IPS DF 19.7 (cell line): ENCODE results near the gene DAAM1.

ENCODE experiments used
- DNase-seq: peaks from one replicate; pipeline ENCODE4 v3.0.0-alpha.2; 2013; ENCODE audit warnings: low read depth, low spot score

DAAM1 gene

GRCh38 chr14:59360923-59361794 is 172.7 kb downstream of the DAAM1 start:
- DNase-seq = no peak

DNA sequence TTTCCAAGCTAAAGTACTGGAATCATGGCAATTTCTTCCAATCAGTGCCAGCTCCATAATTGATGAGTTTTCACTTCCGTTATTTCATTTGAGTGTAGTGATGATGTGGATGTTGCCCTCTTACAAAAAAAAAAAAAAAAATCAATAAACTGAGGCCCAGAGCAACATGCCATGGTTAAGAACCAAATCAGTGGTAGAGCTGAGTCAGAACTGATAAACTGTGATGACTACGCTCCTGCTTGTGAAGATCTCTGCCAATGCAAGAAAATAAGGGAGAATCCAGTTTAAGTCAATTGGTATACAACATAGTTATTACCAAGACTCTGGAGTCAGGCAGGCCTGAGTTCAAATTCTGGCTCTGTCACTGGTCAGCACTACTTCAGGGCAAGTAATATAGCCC is 174.0 kb downstream of the DAAM1 start:
- no peak for DNase-seq

- DNase-seq = no peak
Observed at GRCh38 chr14:59363531-59364226, 175.2 kb downstream of the DAAM1 start.

DNA sequence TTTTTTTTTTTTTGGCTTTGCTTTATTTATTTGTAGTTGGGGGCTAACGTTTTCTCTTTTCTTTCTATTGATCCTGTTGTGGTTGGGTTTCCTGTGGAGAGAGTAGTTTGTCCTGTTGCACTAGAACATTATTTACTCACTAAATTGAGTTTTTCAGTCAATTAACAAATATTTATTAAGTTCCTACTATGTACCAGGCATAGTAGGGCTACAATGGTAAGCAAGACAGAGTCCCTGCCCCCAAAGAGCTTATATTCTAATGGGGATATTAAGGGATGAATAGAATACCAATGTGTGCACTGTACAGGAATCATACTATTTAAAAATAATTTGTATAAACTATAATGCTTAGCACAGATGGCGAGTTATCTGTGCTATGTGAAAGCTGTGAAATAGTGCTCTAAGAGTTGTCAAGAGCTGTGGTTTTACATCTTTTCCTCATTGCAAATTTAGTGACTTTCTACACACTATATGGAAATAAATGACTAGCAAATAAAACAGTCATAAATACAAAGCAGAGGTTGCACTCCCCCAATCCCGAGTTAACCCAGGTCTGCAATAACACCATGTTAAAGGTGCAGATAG is 181.8 kb downstream of the DAAM1 start:
- no peak for DNase-seq

DNA sequence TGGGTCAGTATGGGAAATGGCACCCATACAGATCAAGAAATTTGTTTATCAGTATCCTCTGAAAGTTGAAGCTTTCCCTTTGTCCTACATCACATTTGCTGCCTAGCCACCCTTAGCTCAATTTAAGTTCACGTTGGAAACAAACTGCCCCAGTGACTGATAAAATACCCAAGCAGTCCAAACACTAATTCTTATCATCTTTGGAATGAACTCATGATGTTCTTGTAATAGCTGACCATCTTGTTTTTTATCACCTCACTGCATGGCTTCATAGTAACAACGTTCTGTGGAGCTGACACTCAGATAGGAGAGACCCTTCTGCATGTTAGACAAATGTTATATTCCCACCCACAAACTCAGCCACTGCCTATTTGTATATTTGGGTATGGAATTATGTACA is 183.3 kb downstream of the DAAM1 start:
- no peak for DNase-seq

- no peak for DNase-seq
Observed at GRCh38 chr14:59374048-59374447, 185.6 kb downstream of the DAAM1 start.

- DNase-seq = no peak
Observed at GRCh38 chr14:59376686-59377085, 188.2 kb downstream of the DAAM1 start.

DNA sequence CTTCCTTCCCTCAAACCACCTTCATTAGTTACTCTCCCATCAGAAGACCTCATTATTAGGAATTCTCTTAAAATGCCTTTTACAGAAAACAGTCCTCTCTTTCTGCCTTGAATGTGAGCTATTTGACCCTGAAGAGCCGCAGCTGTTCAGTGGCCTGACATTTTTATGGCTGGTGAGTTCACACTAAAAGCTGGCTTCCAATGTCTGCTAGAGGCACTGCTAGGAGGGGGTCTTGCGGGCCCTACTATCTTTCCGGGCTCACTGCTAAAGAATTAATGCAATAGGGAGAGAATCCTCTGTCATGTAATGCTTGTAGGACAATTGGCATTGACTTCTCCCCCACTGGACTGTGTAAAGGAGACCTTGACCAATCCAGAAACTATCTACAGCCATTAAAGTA is 189.0 kb downstream of the DAAM1 start:
- DNase-seq = no peak

DNA sequence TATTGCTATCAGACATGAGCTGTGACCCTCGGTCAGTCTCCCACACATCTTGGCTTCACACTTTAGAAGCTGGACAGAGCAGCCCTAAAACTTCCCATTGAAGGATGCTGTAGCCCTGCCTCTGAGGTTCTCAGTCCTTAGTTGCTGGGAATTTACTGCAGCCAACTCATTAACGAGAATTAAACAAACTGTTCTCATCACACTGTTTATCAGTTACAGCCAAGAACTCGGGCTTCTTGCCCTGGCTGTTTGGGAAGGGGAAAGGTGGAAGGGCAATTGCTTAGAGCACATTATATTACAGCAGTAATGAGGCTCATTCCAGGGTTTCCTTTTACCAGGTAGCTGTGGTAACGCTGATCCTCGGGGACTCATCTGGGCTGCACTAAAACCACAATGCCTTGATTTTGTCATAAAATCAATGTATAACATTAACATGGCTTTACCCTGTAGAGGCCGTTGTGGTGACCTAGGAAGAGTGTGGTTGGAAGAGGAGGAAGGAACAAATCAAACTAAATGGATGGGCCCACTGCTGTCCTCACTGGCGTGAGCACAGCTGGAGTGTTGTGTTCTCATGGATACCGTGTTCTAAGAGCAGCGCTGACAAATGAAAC is 189.6 kb downstream of the DAAM1 start:
- no peak for DNase-seq

- no peak for DNase-seq
Observed at GRCh38 chr14:59389936-59390335, 201.5 kb downstream of the DAAM1 start.

DNA sequence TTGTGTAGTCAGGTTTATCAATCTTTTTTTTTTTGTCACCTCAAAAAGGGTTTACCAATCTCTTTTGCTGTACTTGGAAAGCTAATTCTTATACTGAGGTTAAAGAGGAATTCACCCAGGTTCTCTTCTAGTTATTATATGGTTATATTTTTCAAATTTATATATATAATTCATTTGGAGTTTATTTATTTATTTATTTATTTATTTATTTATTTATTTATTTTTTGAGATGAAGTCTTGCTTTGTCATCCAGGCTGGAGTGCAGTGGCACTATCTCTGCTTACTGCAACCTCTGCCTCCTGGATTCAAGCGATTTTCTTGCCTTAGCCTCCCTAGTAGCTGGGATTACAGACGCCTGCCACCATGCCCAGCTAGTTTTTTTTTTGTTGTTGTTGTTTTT is 202.9 kb downstream of the DAAM1 start:
- DNase-seq = no peak

DNA sequence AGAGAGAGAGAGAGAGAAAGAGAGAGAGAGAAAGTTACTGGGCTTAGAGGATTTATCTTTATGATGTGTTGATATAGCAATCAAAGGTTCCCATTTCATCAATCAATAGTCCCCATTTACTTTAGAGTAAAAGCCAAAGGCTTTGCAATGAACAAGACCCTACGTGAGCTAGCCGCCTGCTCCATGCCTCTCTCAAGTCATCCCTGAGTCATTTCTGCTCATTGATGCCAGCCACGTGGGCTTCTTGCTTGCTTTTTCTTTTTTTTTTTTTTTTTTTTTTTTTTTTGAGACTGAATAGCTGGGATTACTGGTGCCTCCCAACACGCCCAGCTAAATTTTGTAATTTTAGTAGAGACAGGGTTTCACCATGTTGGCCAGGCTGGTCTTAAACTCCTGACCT is 205.8 kb downstream of the DAAM1 start:
- DNase-seq = no peak

GRCh38 chr14:59395672-59396071 is 207.2 kb downstream of the DAAM1 start:
- no peak for DNase-seq

DNA sequence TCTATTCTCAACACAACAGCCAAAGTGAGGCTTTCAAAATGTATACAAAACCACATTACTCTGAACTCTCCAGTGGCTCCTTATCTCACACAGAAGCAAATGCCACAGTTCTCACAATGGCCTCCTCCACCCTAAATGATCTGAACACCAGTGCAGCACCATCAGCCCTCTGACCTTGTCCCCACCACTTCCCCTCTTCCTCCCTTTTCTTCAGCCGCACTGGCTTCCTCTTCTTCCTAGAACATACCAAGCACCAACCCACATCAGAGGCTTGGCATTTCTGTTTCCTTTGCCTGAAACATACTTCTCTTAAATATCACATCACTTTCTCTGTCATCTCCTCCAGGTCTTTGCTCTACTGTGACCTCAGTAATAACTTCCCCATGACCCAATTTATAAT is 210.4 kb downstream of the DAAM1 start:
- DNase-seq = no peak

DNA sequence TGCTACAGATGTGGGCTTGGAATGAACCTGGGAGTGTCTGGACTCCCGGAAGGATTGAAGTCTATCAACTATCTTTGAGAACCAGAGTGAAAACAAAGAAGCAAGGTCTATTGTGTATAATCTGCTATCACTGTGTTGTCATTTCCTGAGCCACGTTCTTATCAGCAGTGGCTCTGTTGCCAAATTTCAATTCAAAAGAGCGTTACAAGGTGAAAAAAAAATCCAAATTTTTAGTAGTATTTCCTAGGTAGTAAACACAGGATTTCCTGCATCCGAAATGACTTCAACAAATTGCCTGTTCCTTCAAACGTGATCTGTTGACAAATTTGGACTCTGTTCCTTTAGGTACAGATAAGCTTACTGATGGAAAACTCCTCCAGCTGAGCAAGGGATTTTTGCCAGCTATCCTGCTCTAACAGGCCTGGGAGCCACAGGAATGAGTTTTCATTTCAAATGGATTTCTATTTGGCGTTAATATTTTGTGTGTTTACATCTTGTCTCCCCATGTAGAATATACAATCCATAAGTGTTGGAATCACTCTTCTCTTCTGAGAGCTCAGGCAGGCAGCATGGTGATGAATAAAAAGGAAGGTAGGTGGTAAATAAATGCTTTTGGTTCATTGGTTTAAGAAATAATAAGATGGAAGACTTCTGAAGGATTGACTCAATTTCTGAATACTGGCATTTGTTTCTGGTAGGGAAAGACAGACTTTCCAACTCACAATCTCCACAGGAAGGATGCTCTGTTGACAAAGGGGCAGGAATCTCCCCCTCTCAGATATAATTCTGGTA is 218.2 kb downstream of the DAAM1 start:
- no peak for DNase-seq

DNA sequence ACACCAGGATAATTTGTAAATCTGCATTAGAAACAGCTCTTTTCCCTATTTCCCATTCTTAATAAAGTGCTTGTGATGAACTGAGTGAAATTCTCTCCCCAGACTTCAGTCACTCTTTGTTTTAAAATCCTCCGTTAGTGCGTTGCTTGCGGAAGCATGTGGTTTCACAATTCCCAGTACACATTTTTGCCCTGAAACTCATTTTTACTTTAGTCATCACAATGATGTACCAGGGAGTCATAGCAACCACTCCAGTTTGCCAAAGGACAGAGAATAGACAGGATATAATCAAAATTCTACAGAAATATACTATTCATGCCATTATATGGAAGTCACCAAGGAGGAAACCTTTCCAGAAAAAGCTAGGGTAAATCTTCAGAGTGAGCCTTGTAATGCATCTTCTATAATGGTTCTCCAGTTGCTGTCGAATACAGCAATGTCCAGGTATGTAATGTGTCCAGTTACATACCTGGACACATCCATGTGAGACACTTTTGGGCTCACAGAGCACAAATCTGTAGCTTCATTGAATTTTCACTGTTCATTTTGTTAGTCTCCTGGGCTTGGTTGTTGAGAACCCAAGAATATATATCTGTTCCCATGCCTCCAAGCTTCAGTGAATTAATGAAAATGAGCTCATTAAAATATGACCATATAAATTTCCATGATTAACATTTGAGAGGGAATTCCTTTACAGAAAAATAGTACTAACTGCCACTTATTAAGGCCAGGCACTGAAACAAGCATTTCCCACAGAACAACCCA is 219.0 kb downstream of the DAAM1 start:
- no peak for DNase-seq

DNA sequence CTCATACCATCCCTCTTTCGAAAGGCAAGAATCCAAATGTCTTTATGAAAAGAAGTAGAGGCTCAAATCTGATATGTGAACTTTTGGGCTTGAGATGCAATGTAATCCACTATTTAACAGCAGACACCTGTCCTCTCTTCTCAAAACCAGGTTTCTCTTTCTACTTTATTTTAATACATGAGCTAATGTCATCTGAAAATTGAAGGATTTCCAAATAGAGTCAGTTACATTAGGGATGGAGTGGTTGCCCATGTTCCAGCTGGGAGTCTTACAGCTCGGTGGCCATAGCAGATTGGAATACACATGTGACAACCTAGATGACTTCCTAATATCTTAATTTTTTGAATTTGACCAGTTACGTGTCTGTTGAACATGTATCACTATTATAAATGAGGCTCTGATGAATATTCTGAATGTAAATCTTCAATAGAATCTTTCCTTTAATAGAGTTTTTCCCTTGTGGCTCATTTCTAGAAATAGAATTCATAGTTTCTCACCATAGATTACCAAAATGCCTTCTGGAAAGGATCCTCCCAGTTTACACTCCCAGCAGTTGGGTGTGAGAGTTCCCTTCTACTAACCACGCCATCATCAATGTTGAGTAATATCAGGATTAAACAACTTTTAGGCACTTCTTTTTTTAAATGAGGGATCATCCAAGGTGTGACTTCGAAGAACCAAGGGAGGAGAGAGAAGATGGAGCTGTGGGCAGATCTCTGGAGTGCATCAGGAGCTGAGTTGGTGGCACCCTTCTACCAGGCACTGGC is 227.6 kb downstream of the DAAM1 start:
- DNase-seq = no peak

DNA sequence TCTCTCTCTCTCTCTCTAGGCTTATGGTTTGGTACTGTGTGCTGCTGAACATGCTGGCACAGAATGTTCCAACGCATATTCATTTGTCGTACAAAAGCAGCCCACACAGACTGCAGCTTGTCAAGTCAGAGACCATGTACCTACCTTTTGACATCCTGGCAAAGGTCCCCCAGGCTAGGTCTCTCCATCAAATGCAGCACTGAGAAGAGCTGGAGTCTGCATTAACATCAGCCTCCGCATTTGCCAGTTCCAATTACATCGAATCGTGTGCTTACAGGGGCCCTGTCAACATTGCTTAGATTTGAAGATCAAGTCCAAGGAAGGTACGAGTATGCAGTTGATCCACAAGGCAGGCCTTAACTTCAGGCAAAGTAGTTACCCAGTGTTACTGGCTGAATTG is 228.8 kb downstream of the DAAM1 start:
- no peak for DNase-seq

DNA sequence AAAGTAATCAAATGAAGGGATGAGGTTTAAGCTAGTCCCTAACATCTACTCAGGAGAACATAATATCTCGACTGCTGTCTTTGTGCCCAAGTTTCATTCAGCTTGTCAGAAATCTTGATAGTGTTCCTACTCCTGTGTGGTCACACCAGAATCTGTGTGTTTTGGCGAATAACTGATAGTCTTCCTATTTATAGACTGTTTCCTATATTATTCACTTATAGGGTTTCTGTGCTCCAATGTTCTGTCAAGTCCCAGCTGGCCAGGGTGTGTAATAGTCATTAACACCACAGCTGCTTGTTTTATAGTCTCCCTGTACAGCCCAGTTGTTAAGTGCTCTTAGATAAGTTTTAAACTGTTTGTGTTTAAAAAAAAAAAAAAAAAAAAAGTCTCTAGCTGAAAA is 230.8 kb downstream of the DAAM1 start:
- DNase-seq = no peak
